Esophagus (tissue), 2 donors: ENCODE measurements around the gene OPTN. TPM values are rescaled to one million over a fixed set of nuclear protein-coding genes. Genes with fewer than 3 reads are reported as not detected.
"Not testable (repeated sequence)": the region's sequence is repeated elsewhere in the genome, so short reads cannot be mapped to it uniquely, and the experiment has no call there.

Experiments used
- H3K27ac ChIP-seq, 2 donors: one replicate each; pipeline ENCODE4 v1.5.1; 2013; ENCODE audit warnings: low read depth in 2 of 2, mild to moderate bottlenecking in 2 of 2, inconsistent platforms in 1 of 2, low read length in 1 of 2, moderate library complexity in 1 of 2
- H3K27me3 ChIP-seq, 2 donors: one replicate each; pipeline ENCODE4 v1.6.1; 2013; ENCODE audit warnings: low read length in 2 of 2, control low read depth in 1 of 2, mild to moderate bottlenecking in 1 of 2; ENCODE audit not compliant: insufficient read depth in 2 of 2, control insufficient read depth in 1 of 2
- H3K36me3 ChIP-seq, 2 donors: one replicate each; pipeline ENCODE4 v1.6.1; 2013; ENCODE audit warnings: low read length in 1 of 2; ENCODE audit not compliant: control insufficient read depth in 2 of 2, insufficient read depth in 2 of 2
- H3K4me1 ChIP-seq, 2 donors: one replicate each; pipeline ENCODE4 v1.6.1; 2013; ENCODE audit warnings: low read length in 1 of 2; ENCODE audit not compliant: control insufficient read depth in 2 of 2, insufficient read depth in 2 of 2
- H3K4me3 ChIP-seq, 2 donors: one replicate each; pipeline ENCODE4 v1.5.1; 2013; ENCODE audit warnings: low read length in 2 of 2, mild to moderate bottlenecking in 2 of 2, low read depth in 1 of 2, moderate library complexity in 1 of 2
- H3K9me3 ChIP-seq, 2 donors: one replicate each; pipeline ENCODE4 v1.6.1; 2013; ENCODE audit warnings: mild to moderate bottlenecking in 2 of 2, low read depth in 1 of 2, low read length in 1 of 2, moderate library complexity in 1 of 2; ENCODE audit not compliant: control insufficient read depth in 2 of 2, insufficient read depth in 1 of 2
- WGBS, 2 donors: extraction: QIAGEN DNeasy Blood & Tissue Kit; methylation state at CpG; one replicate each; pipeline ENCODE4 v1.1.7; 2013; 5-methylcytosine and 5-hydroxymethylcytosine counted together
- polyA plus RNA-seq, 2 donors: library from polyadenylated mRNA; stranded (reverse); fragments of 200-250 nt; gene quantifications; one replicate each; pipeline ENCODE4 v1.2.3, GENCODE V29; 2013
- donor health status: healthy with polysubstance abuse.
- donor health status: Bipolar disorder and iron deficiency.

The OPTN gene
- polyA plus RNA-seq, 2 donors: 29.1 to 34.2 TPM

GRCh38 chr10:13087601-13087985, 12.4 kb upstream of the OPTN start:
- Histone ChIP-seq H3K4me3 (no peak overlapping the region), H3K27ac (no peak overlapping the region), H3K9me3 (peaks cover 6 to 7% of the 10 kb centered on the region in 2 donors), H3K4me1 (peaks cover 0 to 3% of the 10 kb centered on the region in 2 donors), H3K36me3 (no peaks in the 10 kb centered on the region), H3K27me3 (no peaks in the 10 kb centered on the region)
- WGBS, 2 donors: 83 to 88% methylated on average over 4 of the region's 4 CpGs

GRCh38 chr10:13087986-13088618, 11.9 kb upstream of the OPTN start:
- no peak overlapping the region for H3K27ac ChIP-seq
- no peaks in the 10 kb centered on the region for H3K36me3 ChIP-seq
- no peak overlapping the region for H3K4me3 ChIP-seq
- WGBS, 2 donors: 22 to 34% methylated on average over 7 of the region's 7 CpGs
- peaks cover 4 to 7% of the 10 kb centered on the region in 2 donors for H3K9me3 ChIP-seq
- H3K4me1 ChIP-seq: peaks cover 0 to 3% of the 10 kb centered on the region in 2 donors
- H3K27me3 ChIP-seq: no peaks in the 10 kb centered on the region

GRCh38 chr10:13089345-13089744, 10.6 kb upstream of the OPTN start:
- Histone ChIP-seq H3K4me1 (peaks cover 0 to 3% of the 10 kb centered on the region in 2 donors), H3K27me3 (no peaks in the 10 kb centered on the region), H3K9me3 (peaks cover 4 to 7% of the 10 kb centered on the region in 2 donors), H3K27ac (no peak overlapping the region), H3K4me3 (no peak overlapping the region), H3K36me3 (no peaks in the 10 kb centered on the region)
- 82 to 91% methylated on average over 4 of the region's 4 CpGs for WGBS, 2 donors

GRCh38 chr10:13090289-13090688, 9.7 kb upstream of the OPTN start:
- 83 to 88% methylated on average over 2 of the region's 2 CpGs for WGBS, 2 donors
- H3K36me3 ChIP-seq: no peaks in the 10 kb centered on the region
- no peak overlapping the region for H3K27ac ChIP-seq

GRCh38 chr10:13091801-13092200, 8.2 kb upstream of the OPTN start:
- Histone ChIP-seq H3K9me3 (no peaks in the 10 kb centered on the region), H3K36me3 (no peaks in the 10 kb centered on the region), H3K27ac (no peak overlapping the region), H3K4me1 (peaks cover 0 to 3% of the 10 kb centered on the region in 2 donors), H3K4me3 (no peak overlapping the region), H3K27me3 (no peaks in the 10 kb centered on the region)
- 46 to 49% methylated on average over 3 of the region's 3 CpGs for WGBS, 2 donors

More at GRCh38 chr10:13090289-13090688, 9.7 kb upstream of the OPTN start:
- peaks cover 0 to 3% of the 10 kb centered on the region in 2 donors for H3K4me1 ChIP-seq
- no peak overlapping the region for H3K4me3 ChIP-seq
- peaks cover under 1% of the 10 kb centered on the region in 2 donors for H3K9me3 ChIP-seq
- H3K27me3 ChIP-seq: no peaks in the 10 kb centered on the region

- no peak overlapping the region for H3K27ac ChIP-seq
- peaks cover 0 to 3% of the 10 kb centered on the region in 2 donors for H3K4me1 ChIP-seq
- H3K36me3 ChIP-seq: no peaks in the 10 kb centered on the region
- 73 to 75% methylated on average over 7 of the region's 7 CpGs for WGBS, 2 donors
- no peak overlapping the region for H3K4me3 ChIP-seq
- H3K27me3 ChIP-seq: no peaks in the 10 kb centered on the region
- no peaks in the 10 kb centered on the region for H3K9me3 ChIP-seq
Measured at GRCh38 chr10:13092291-13093102, 7.5 kb upstream of the OPTN start.

- H3K9me3 ChIP-seq, H3K4me1 ChIP-seq, H3K27me3 ChIP-seq, H3K27ac ChIP-seq, H3K4me3 ChIP-seq, H3K36me3 ChIP-seq: not testable (repeated sequence)
- WGBS, 2 donors: 91 to 97% methylated on average over 4 of the region's 4 CpGs
Measured at GRCh38 chr10:13094082-13094481, 5.9 kb upstream of the OPTN start.

- H3K4me1 ChIP-seq: no peaks in the 10 kb centered on the region
- H3K36me3 ChIP-seq: no peaks in the 10 kb centered on the region
- H3K27me3 ChIP-seq: no peaks in the 10 kb centered on the region
- H3K4me3 ChIP-seq: no peak overlapping the region
- H3K9me3 ChIP-seq: no peaks in the 10 kb centered on the region
- H3K27ac ChIP-seq: no peak overlapping the region
- 80 to 85% methylated on average over 3 of the region's 3 CpGs for WGBS, 2 donors
Measured at GRCh38 chr10:13095094-13095493, 4.9 kb upstream of the OPTN start.

- no peaks in the 10 kb centered on the region for H3K4me1 ChIP-seq
- no peaks in the 10 kb centered on the region for H3K27me3 ChIP-seq
- no peaks in the 10 kb centered on the region for H3K36me3 ChIP-seq
- no peaks in the 10 kb centered on the region for H3K9me3 ChIP-seq
- H3K4me3 ChIP-seq: no peak overlapping the region
- 93 to 95% methylated on average over 2 of the region's 2 CpGs for WGBS, 2 donors
- no peak overlapping the region for H3K27ac ChIP-seq
Measured at GRCh38 chr10:13095929-13096328, 4.0 kb upstream of the OPTN start.
